ENCODE results near the gene STON2. TPM values are rescaled to one million over a fixed set of nuclear protein-coding genes. Genes with fewer than 3 reads are reported as not detected.
A peak's percentile ranks its signal among the peaks of the same experiment; 100 is the strongest.

Gene STON2
- total and polyA plus RNA-seq, 2 of the 8 experiments (the other 6 are each of a cell fraction or from before 2014, with no cell fraction given) = 8.9 to 50.0 TPM

DNA sequence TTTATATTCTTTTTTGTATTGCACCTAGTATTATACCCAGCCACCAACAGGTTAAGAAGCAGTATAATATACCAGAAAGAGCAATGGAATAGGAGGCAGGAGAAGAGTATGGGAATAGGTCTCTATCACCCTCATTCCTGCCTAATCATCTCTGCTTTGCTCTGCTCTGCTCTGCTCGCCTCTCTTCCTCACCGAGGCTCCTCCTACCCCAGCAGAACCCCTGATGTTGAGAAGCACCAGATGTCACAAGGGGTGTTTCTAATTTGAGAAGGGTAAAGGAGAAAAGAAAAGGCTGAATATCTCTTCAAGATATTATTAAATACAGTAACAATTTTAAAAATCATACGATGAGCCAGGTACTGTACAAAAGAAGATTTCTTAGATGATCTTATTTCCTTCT is 89.0 kb downstream of the STON2 start:
- no peaks in the 10 kb centered on the region for H3K27me3 ChIP-seq (replicated peaks in 1 of 4; ENCODE audit: control insufficient read depth in 3 of 4, extremely low read depth in 1 of 4, insufficient read depth in 3 of 4, low read length in 3 of 4)
- no peak overlapping the region for H2BK120ac ChIP-seq (replicated peaks; ENCODE audit: low read depth, low read length)
- H3K79me1 ChIP-seq (ENCODE audit: low read depth, low read length) = no peaks in the 10 kb centered on the region
- no peak overlapping the region for H3K4me2 ChIP-seq (ENCODE audit: insufficient read depth in 1 of 2, low read depth in 2 of 2, low read length in 2 of 2)
- no peak overlapping the region for H4K5ac ChIP-seq (ENCODE audit: insufficient read length, low read depth, low read length)
- H3K23ac ChIP-seq (ENCODE audit: insufficient read length) = no peak overlapping the region
- no peak overlapping the region for H2BK15ac ChIP-seq (ENCODE audit: low read length)
- no peak overlapping the region for H2AFZ ChIP-seq (ENCODE audit: low read length)
- H3K4me1 ChIP-seq (replicated peaks in 1 of 4; ENCODE audit: control insufficient read depth in 3 of 4, insufficient read depth in 4 of 4, low read length in 3 of 4) = peaks cover 6 to 29% (median 25%) of the 10 kb centered on the region in 4 experiments; a peak in 6 of 7 replicates
- no peaks in the 10 kb centered on the region for H4K20me1 ChIP-seq (replicated peaks in 1 of 2; ENCODE audit: control insufficient read depth in 1 of 2, insufficient read depth in 2 of 2, low read length in 2 of 2)
- no peak overlapping the region for H3K4me3 ChIP-seq (ENCODE audit: extremely low read depth in 1 of 4, insufficient read depth in 2 of 4, low read depth in 3 of 4, low read length in 4 of 4)
- H3K18ac ChIP-seq (ENCODE audit: extremely low read depth, low read length) = no peak overlapping the region
- H2BK20ac ChIP-seq (ENCODE audit: low read length) = no peak overlapping the region
- FAIRE-seq = peak; percentile 32
- no peak overlapping the region for H3K27ac ChIP-seq (ENCODE audit: low read depth, low read length)
- H3K36me3 ChIP-seq (ENCODE audit: control insufficient read depth in 2 of 4, insufficient read depth in 4 of 4, low read length in 3 of 4) = no peaks in the 10 kb centered on the region
- H3K23me2 ChIP-seq (ENCODE audit: low read depth, low read length) = no peaks in the 10 kb centered on the region
- H3K9ac ChIP-seq (replicated peaks in 1 of 4; ENCODE audit: extremely low read depth in 1 of 4, low read depth in 3 of 4, low read length in 3 of 4) = no peak overlapping the region
- DNase-seq (ENCODE audit: low read depth in 1 of 2, low spot score in 2 of 2) = no peak
- no peak overlapping the region for H3K14ac ChIP-seq (ENCODE audit: insufficient read length)
- H2BK12ac ChIP-seq (ENCODE audit: low read depth, low read length) = no peak overlapping the region
- H2AK5ac ChIP-seq (ENCODE audit: low read depth, low read length) = no peak overlapping the region
- H3K9me3 ChIP-seq (ENCODE audit: insufficient read depth in 2 of 2, low read depth in 1 of 2, low read length in 1 of 2) = no peaks in the 10 kb centered on the region
- CTCF ChIA-PET (ENCODE audit: partially characterized antibody) = interaction anchor here (1.4 to 2.8 kb wide), 3 partner anchors 10 to 106 kb away, joined by 3 to 9 read pairs (median 6); no protein-coding TSS in a partner anchor
- H3K79me2 ChIP-seq (ENCODE audit: control insufficient read depth in 1 of 2, insufficient read depth in 2 of 2, low read length in 2 of 2) = peaks cover 0 to 14% of the 10 kb centered on the region in 2 experiments; a peak in 2 of 4 replicates
- no peak overlapping the region for H3K56ac ChIP-seq (replicated peaks; ENCODE audit: insufficient read length, low read depth, low read length)
- H4K91ac ChIP-seq (replicated peaks; ENCODE audit: insufficient read length, low read length) = no peak overlapping the region
- no peak overlapping the region for H4K8ac ChIP-seq (ENCODE audit: extremely low read depth, insufficient read depth, low read length)
- no peak overlapping the region for H2BK5ac ChIP-seq (ENCODE audit: low read depth, low read length)
- 49% methylated on average over 3 of the region's 3 CpGs; no CpG with 5 or more reads in 1 of the 2 experiments for WGBS, 2 experiments (ENCODE audit: extremely low coverage in 1 of 2, insufficient coverage in 1 of 2, insufficient read length in 1 of 2, insufficient replicate concordance in 2 of 2, low coverage in 1 of 2, low lambda C conversion rate in 2 of 2, missing lambda C conversion rate in 1 of 2)
- POLR2A ChIA-PET (ENCODE audit: partially characterized antibody) = interaction anchor here (0.7 kb wide), 1 partner anchor 31 kb away, joined by 3 read pairs; no protein-coding TSS in a partner anchor
- H3K4ac ChIP-seq (replicated peaks; ENCODE audit: insufficient read length, low read depth, low read length) = no peak overlapping the region
- TF ChIP-seq SP1 (IDR thresholded peaks at IDR 0.05; ENCODE audit: low read depth, low read length) = no peak
- TF ChIP-seq KDM1A (IDR thresholded peaks at IDR 0.05; ENCODE audit: borderline replicate concordance, low read length) = no peak
- TF ChIP-seq SAP30 (IDR thresholded peaks at IDR 0.05; ENCODE audit: insufficient read depth, insufficient replicate concordance, low read length) = no peak
- no peak for TF ChIP-seq YY1 (IDR thresholded peaks at IDR 0.05; ENCODE audit: low read depth, low read length)
- TF ChIP-seq KDM4A (IDR thresholded peaks at IDR 0.05; ENCODE audit: low read depth, low read length, severe bottlenecking) = no peak
- TF ChIP-seq RAD21 (IDR thresholded peaks at IDR 0.05 in 1 of 2, conservative IDR thresholded peaks at IDR 0.05 in 1 of 2; ENCODE audit: low read depth in 2 of 2, low read length in 2 of 2) = no peak
- TF ChIP-seq, protein P1, sequence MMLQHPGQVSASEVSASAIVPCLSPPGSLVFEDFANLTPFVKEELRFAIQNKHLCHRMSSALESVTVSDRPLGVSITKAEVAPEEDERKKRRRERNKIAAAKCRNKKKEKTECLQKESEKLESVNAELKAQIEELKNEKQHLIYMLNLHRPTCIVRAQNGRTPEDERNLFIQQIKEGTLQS (IDR thresholded peaks at IDR 0.05; ENCODE audit: insufficient read depth, low read depth, low read length) = no peak
- TF ChIP-seq CREB1 (IDR thresholded peaks at IDR 0.05) = no peak
- TF ChIP-seq TAF7 (optimal IDR thresholded peaks at IDR 0.05; ENCODE audit: borderline replicate concordance, low read depth, low read length) = no peak
- TF ChIP-seq POU5F1 (IDR thresholded peaks at IDR 0.05; ENCODE audit: low read depth, low read length) = no peak
- TF ChIP-seq, protein P2, sequence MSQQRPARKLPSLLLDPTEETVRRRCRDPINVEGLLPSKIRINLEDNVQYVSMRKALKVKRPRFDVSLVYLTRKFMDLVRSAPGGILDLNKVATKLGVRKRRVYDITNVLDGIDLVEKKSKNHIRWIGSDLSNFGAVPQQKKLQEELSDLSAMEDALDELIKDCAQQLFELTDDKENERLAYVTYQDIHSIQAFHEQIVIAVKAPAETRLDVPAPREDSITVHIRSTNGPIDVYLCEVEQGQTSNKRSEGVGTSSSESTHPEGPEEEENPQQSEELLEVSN (IDR thresholded peaks at IDR 0.05) = no peak
- TF ChIP-seq GABPA (IDR thresholded peaks at IDR 0.05; ENCODE audit: borderline replicate concordance, insufficient read depth, low read length) = no peak
- TF ChIP-seq BACH1 (IDR thresholded peaks at IDR 0.05; ENCODE audit: low read length) = no peak

Data from H1 (cell line).